Heart right ventricle (tissue), 16 donors: ENCODE results near the gene CD52. TPM values are rescaled to one million over a fixed set of nuclear protein-coding genes. Genes with fewer than 3 reads are reported as not detected.
A peak's percentile ranks its signal among the peaks of the same experiment; 100 is the strongest.
"Not testable (repeated sequence)": the region's sequence is repeated elsewhere in the genome, so short reads cannot be mapped to it uniquely, and the experiment has no call there.

Experiments
- ATAC-seq, 8 donors: fragments of 200-7000 bp; cut with Tn5 transposase; one replicate each; pipeline ENCODE4 v1.9.1; 2020; ENCODE audit warnings: mild to moderate bottlenecking in 8 of 8, moderate library complexity in 8 of 8, moderate number of reproducible peaks in 1 of 8
- DNase-seq, 2 donors: peaks; one replicate each; pipeline ENCODE4 v3.0.0-alpha.2; 2020
- H3K27ac ChIP-seq, 10 donors: fragments of 200-600 bp; sonication (generic) in 2 of 10; one replicate each; pipeline versions ENCODE4 v1.5.0 to v1.8.0; 2020 to 2022; ENCODE audit warnings: mild to moderate bottlenecking in 3 of 10
- H3K27me3 ChIP-seq, 7 donors: fragments of 200-600 bp; one replicate each; pipeline ENCODE4 v1.8.0; 2021 to 2022; ENCODE audit warnings: mild to moderate bottlenecking in 2 of 7
- H3K36me3 ChIP-seq, 9 donors: fragments of 200-600 bp; sonication (generic) in 1 of 9; one replicate each; pipeline versions ENCODE4 v1.5.0 to v1.8.0; 2020 to 2022; ENCODE audit warnings: mild to moderate bottlenecking in 2 of 9
- H3K4me1 ChIP-seq, 9 donors: fragments of 200-600 bp; sonication (generic) in 1 of 9; one replicate each; pipeline versions ENCODE4 v1.5.0 to v1.8.0; 2020 to 2022; ENCODE audit warnings: mild to moderate bottlenecking in 4 of 9
- H3K4me3 ChIP-seq, 10 donors: fragments of 200-600 bp; sonication (generic) in 2 of 10; one replicate each; pipeline versions ENCODE4 v1.5.0 to v1.8.0; 2020 to 2022; ENCODE audit warnings: mild to moderate bottlenecking in 7 of 10, moderate library complexity in 2 of 10
- H3K9me3 ChIP-seq, 11 donors: fragments of 200-600 bp in 10 of 11; sonication (generic) in 2 of 11; one replicate each; pipeline versions ENCODE4 v1.5.0 to v1.8.0; 2013 to 2022; ENCODE audit warnings: mild to moderate bottlenecking in 2 of 11, control low read depth in 1 of 11, moderate library complexity in 1 of 11
- CTCF ChIP-seq, 9 donors: fragments of 200-600 bp; sonication (generic) in 2 of 9; IDR thresholded peaks; one replicate each; pipeline versions ENCODE4 v1.5.0 to v1.8.0; 2021 to 2022; ENCODE audit warnings: antibody characterized with exemption in 9 of 9, mild to moderate bottlenecking in 5 of 9, moderate library complexity in 1 of 9
- WGBS, 2 donors: extraction: QIAGEN DNeasy Blood & Tissue Kit; methylation state at CpG; one replicate each; pipeline ENCODE4 v1.1.7; 2013; ENCODE audit warnings: inconsistent platforms in 1 of 2; 5-methylcytosine and 5-hydroxymethylcytosine counted together
- intact Hi-C, 10 donors: fragments of 100-400 bp; cut with DNase I; formaldehyde crosslinking; loops; one replicate each; pipeline versions ENCODE4 v1.11.1 to v1.14.2; 2022
- polyA plus RNA-seq, 2 donors: library from polyadenylated mRNA; stranded (reverse); fragments of 200-250 nt; gene quantifications; one replicate each; pipeline ENCODE4 v1.2.3, GENCODE V29; 2013
- total RNA-seq, 10 donors: library from RNA; stranded (reverse); fragmentation: NEBNext Ultra II Directional in 3 of 10; extraction: Animal tissue kit (Norgen Biotek cat#: 25700) in 3 of 10; gene quantifications; one replicate each; pipeline versions ENCODE4 v1.2.1 to v1.2.4, GENCODE V29; 2021 to 2023
- donor health status: Arrhythmogenic right ventricular cardiomyopathy.
- donor health status: ischemic (EF 13 %, LVEDD 7.1; RV severe dilation, severe dysfunction).
- donor health status: healthy with polysubstance abuse.
- donor health status: DM: no; HTN: yes; CAD: no.
- donor health status: DM: no; HTN: no; CAD: no.
- donor health status: ischemic (EF 25% LVEDD 6.9; RV normal size, moderate dysfunction).
- donor health status: ischemic (EF 25% LVEDD 5.7; RV mildly dilated, moderate dysfunction).
- donor health status: healthy.
- donor health status: DM: yes; HTN: yes; CAD: no.
- donor health status: Ischemic cardiomyopathy.
- donor health status: ischemic (EF 35%, LVEDD 5.7; RV mildly dilated, moderate dysfunction).
- donor health status: nonischemic (EF 11% LVEDD 7.7; RV severe dilation, severe dysfunction).
- donor health status: DM: yes; HTN: yes; CAD: no.
- donor health status: PGD.
- donor health status: ischemic (EF 29% LVEDD 5.4; RV normal size, mild dysfunction).
- donor health status: nonischemic (EF 23%, LVEDD 6.1; RV moderate dilation, normal function).

The CD52 gene
- total and polyA plus RNA-seq, 12 donors = 1.9 to 62.6 (median 5.9) TPM

- no peaks in the 10 kb centered on the region for H3K36me3 ChIP-seq
- H3K27ac ChIP-seq = peak overlapping the region in 8 of 10 donors; percentile 11 to 88 (median 54)
- intact Hi-C loops = loop anchor here in 1 of 10 donors (1.0 kb wide), 1 partner anchor 72 kb away; no protein-coding TSS in a partner anchor
- 30 to 38% methylated on average over 8 of the region's 8 CpGs for WGBS, 2 donors
- no peaks in the 10 kb centered on the region for H3K9me3 ChIP-seq
- H3K4me1 ChIP-seq = peaks cover 6 to 67% (median 24%) of the 10 kb centered on the region in 9 donors
- peak overlapping the region; percentile 56 to 78 (median 64) for H3K4me3 ChIP-seq
- no peak for DNase-seq
- ATAC-seq = peak in 1 of 8 donors; percentile 9
- H3K27me3 ChIP-seq = no peaks in the 10 kb centered on the region
- no peak for TF ChIP-seq CTCF (IDR thresholded peaks at IDR 0.05)
These were observed 12.0 kb upstream of the CD52 start for GRCh38 chr1:26305667-26306289.

- DNase-seq = peak; percentile 85 to 92
- WGBS, 2 donors = 4% methylated on average over 51 of the region's 51 CpGs
- Histone ChIP-seq H3K36me3 (no peaks in the 10 kb centered on the region), H3K27ac (peak within 1 kb of the TSS in 8 of 10 donors; percentile 11 to 88 (median 54)), H3K4me3 (peak within 1 kb of the TSS; percentile 56 to 78 (median 64)), H3K4me1 (peaks cover 6 to 64% (median 24%) of the 10 kb centered on the region in 9 donors), H3K27me3 (no peaks in the 10 kb centered on the region), H3K9me3 (no peaks in the 10 kb centered on the region)
- TF ChIP-seq CTCF (IDR thresholded peaks at IDR 0.05) = no peak
- intact Hi-C loops = loop anchor here in 1 of 10 donors (1.0 kb wide), 1 partner anchor 73 kb away; no protein-coding TSS in a partner anchor
- ATAC-seq = peak; percentile 93 to 98 (median 96)
These were observed 11.2 kb upstream of the CD52 start, which contains the start of gene UBXN11 for GRCh38 chr1:26306290-26307229. Gene UBXN11, minus strand, starts transcription at chr1:26306636. Its CDS starts 3,753 bp downstream, at chr1:26302883.

GRCh38 chr1:26307363-26307781 is 10.4 kb upstream of the CD52 start:
- no peaks in the 10 kb centered on the region for H3K27me3 ChIP-seq
- intact Hi-C loops = no loop called here
- H3K4me1 ChIP-seq = peaks cover 6 to 63% (median 23%) of the 10 kb centered on the region in 9 donors
- DNase-seq = no peak
- no peaks in the 10 kb centered on the region for H3K9me3 ChIP-seq
- no peak for ATAC-seq
- H3K36me3 ChIP-seq = no peaks in the 10 kb centered on the region
- WGBS, 2 donors = 55% methylated on average over 6 of the region's 6 CpGs
- H3K27ac ChIP-seq = peak overlapping the region in 5 of 10 donors; percentile 24 to 88 (median 68)
- H3K4me3 ChIP-seq = peak overlapping the region in 1 of 10 donors; percentile 60
- no peak for TF ChIP-seq CTCF (IDR thresholded peaks at IDR 0.05)

- H3K27ac ChIP-seq = peak overlapping the region in 1 of 10 donors; percentile 88
- ATAC-seq, H3K36me3 ChIP-seq, H3K27me3 ChIP-seq, intact Hi-C loops, DNase-seq, H3K9me3 ChIP-seq, H3K4me3 ChIP-seq: not testable (repeated sequence)
- H3K4me1 ChIP-seq = peaks cover 4 to 54% (median 15%) of the 10 kb centered on the region in 9 donors
- 81 to 84% methylated on average over 21 of the region's 21 CpGs for WGBS, 2 donors
These were observed 9.5 kb upstream of the CD52 start for GRCh38 chr1:26307966-26308899.
